Measurements from ENCODE around the gene CD1E.
"Not testable (repeated sequence)": the region's sequence is repeated elsewhere in the genome, so short reads cannot be mapped to it uniquely, and the experiment has no call there.

The CD1E gene

DNA sequence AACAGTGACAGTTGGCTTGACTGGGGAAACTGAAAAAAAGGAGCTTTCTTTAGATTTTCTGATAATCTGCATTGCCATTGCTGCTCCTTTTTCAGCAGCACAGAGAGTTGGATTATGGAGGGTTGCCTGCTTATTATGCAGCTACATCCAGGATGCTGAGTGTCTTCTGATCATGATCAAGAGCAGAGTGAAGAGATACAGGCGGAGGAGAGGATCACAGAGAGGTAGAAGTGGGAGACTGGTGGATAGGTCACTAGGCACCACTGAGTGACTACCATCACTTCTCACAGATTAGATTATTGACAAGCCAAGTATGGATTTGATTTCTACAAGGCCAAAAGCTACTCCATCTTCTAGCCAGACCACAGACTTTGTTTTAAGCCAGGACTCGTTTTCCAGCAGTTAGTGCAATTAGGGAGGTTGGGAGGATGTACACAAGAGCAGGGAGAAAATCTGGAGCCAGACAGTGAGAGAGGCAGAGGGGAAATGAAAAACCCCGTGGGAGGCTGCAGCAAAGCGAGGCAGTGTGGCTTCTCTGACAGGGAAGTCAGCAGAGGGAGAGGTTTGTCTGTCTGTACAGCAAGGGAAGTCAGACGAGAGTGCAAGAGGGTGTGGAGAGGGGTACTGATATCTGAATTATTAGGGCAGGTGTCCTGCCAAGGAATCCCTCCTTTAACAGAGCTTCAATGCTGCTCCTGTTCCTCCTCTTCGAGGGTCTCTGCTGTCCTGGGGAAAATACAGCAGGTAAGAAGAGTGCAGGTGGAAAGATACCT lies at the start of gene CD1E:
Gene CD1E, plus strand, starts transcription at position 592 of the 773 bp plus-strand sequence. Its CDS starts 95 bp downstream, at position 687.
- DNase-seq (ENCODE audit: low spot score) = no peak

DNA sequence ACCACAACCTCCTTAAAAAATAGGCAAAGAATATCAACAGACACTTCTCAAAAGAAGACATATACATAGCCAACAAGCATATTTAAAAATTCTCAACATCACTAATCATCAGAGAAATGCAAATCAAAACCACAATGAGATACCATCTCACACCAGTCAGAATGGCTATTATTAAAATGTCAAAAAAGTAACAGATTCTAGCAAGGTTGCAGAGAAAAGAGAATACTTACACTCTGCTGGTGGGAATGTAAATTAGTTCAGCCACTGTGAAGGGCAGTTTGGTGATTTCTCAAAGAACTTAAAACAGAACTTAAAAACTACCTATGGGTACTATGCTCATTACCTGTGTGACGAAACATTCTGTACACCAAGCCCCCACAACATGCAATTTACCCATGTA lies 43.1 kb upstream of the CD1E start:
- no peak for DNase-seq (ENCODE audit: low spot score)

GRCh38 chr1:158311066-158311465 lies 42.6 kb upstream of the CD1E start:
- no peak for DNase-seq (ENCODE audit: low spot score)

- no peak for DNase-seq (ENCODE audit: low spot score)
Observed at GRCh38 chr1:158323866-158324265, 29.8 kb upstream of the CD1E start.

- no peak for DNase-seq (ENCODE audit: low spot score)
Observed at GRCh38 chr1:158324395-158324794, 29.3 kb upstream of the CD1E start.

DNA sequence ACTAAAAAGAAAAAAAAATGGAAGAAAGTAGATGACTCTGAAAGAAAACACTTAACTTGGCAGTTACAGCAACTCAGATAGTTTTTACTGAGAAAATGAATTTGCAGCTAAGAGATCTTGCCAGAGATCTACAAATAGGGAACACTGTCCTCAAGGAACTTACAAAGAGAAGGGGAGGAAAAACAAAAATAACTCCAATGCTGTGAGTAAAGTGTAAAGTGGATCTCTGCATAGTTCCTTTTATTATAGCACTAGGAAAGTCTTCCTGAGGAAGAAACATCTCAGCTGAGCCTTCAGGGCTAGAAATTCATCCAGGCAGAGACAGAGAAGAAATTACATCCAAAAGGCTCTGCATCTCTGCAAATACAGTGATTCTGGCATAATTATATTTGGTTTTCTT lies 26.2 kb upstream of the CD1E start:
- no peak for DNase-seq (ENCODE audit: low spot score)

GRCh38 chr1:158328426-158328825 lies 25.3 kb upstream of the CD1E start:
- no peak for DNase-seq (ENCODE audit: low spot score)

DNA sequence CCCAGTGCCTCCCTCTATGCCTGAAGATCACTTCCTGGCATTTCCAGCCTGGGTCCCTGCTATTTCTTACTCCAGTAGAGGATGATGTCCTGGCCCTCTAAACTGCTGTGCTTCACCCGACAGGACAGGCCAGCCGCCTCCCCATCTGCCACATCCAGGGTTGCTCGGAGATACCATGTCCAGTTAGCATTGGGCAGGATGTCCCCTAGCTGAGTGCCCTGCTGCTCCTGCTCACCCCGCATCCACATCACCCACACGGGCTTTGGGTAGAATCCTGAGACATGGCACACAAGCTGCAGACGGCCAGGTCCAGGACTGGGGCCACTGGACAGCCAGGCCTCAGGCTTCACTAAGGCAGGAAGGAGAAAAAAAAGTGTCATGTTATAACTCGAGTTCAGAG lies 24.4 kb upstream of the CD1E start:
- DNase-seq (ENCODE audit: low spot score) = no peak

GRCh38 chr1:158329733-158330132 lies 24.0 kb upstream of the CD1E start:
- peak; percentile 64 for DNase-seq (ENCODE audit: low spot score)

DNA sequence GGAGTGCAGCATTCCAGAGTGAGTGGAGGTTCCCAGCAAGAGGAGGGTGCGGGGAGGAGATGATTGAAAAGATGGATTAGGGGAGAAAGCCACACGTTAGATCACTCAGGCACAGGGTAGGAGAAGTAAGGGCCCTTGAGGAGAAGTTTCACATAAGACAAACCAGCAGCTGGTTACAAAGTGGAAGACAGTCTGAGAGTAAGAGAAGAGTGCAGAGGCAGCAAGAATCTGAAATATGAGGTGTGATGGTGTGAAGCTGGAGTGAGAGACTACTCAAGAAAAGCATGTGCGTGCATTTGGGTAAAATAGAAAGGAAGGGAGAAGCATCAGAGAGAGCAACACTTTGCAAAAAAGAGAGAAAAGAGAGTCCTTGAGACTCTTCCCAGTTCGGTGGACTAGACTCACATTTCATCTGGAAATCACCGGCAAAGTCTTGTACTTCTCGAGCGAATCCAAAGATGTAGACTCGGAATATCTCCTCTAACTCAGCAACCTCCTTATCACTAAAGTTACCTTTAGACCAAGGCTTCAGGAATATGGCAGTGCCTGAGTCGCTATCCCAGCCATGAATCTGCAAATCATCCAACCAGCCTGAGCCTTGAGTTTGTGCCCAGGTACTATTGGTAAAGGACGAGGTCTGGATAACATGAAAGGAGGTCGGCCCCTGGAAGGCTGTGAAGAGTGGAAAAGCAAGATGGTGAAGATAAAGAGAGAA lies 23.1 kb upstream of the CD1E start:
- no peak for DNase-seq (ENCODE audit: low spot score)

- no peak for DNase-seq (ENCODE audit: low spot score)
Observed at GRCh38 chr1:158331106-158331425, 22.6 kb upstream of the CD1E start.

DNA sequence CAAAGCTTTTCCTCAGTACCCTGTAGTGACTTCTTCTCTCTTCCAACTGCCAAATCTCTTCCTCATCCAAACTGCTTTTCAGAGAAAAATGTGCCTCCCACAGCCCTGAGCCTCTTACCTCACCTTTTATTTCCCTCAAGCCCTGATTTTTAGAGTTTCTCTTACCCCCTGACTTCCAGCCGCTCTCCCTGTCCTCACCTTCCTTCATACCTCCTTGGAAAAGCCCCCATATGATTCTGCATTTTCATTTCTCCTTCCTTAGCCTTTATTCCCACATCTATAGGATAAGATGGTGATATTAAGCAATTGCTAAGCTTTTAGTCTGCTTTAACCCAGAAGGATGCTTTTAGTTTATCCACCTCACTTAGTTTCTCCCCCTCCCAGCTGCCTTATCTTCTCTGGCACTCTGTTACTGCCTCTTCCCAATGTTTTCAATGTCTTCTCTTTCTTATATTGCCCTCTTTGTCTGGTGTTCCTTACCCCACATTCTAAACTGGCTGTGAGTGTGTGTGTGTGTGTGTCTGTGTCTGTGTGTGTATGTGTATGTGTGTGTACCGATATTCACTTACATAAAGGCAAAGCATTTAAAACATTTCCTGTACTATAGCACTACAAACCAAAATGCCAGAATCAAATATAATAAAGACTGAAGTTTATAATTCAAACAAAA lies 22.1 kb upstream of the CD1E start, which contains the start of gene CD1B:
Gene CD1B, minus strand, starts transcription at position 51 of the 670 bp plus-strand sequence. CDS start 108 bp downstream, outside the sequence.
- no peak for DNase-seq (ENCODE audit: low spot score)

- DNase-seq (ENCODE audit: low spot score) = no peak
Observed at GRCh38 chr1:158333405-158334155, 20.1 kb upstream of the CD1E start.

DNA sequence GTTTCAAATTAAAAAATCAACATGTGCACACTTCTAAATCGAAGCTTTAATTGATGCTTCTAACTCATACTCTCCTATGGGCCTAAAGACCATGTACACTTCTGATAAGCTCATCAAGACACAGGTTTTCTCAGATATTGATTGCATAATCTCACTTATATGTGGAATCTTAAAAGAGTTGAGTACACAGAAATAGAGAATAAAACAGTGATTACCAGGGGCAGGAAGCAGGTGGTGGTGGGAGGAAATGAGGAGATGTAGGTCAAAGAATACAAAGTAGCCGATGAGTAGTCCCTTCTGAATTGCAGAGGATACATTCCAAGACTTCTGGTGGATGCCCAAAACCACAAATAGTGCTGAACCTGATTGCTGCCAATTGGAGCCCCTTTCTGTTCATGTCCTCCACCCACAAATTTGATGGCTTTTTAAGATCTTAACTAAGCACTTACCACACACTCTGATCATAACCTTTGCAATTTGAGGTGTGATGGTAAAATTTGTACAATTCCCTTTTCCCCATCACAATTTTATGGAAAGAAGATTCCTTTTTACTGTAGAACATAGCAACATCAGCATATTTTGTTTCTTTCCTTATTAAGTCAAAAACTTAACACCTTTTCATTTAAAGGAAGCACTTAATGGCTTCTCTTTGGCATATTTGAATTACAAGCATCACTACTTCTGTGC lies 19.0 kb upstream of the CD1E start:
- no peak for DNase-seq (ENCODE audit: low spot score)

GRCh38 chr1:158335213-158335532 lies 18.5 kb upstream of the CD1E start:
- DNase-seq (ENCODE audit: low spot score) = no peak

DNA sequence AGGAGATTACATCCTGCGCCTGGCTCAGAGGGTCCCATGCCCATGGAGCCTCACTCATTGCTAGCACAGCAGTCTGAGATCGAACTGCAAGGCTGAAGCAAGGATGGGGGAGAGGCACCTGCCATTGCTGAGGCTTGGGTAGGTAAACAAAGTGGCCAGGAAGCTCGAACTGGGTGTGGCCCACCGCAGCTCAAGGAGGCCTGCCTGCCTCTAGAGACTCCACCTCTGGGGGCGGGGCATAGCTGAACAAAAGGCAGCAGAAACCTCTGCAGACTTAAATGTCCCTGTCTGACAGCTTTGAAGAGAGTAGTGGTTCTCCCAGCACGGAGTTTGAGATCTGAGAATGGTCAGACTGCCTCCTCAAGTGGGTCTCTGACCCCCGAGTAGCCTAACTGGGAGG lies 17.3 kb upstream of the CD1E start:
- DNase-seq (ENCODE audit: low spot score) = not testable (repeated sequence)

- DNase-seq (ENCODE audit: low spot score) = not testable (repeated sequence)
Observed at GRCh38 chr1:158348946-158349345, 4.7 kb upstream of the CD1E start.

DNA sequence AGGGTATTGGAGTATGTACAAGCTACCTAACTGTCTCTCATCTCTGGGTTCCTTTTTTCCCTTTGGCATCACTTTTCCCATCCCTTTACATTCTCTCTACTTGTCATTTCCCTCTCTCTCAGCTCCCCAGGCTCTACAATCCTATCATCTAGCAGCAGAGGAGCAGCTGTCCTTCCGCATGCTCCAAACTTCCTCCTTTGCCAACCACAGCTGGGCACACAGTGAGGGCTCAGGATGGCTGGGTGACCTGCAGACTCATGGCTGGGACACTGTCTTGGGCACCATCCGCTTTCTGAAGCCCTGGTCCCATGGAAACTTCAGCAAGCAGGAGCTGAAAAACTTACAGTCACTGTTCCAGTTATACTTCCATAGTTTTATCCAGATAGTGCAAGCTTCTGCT lies 561 bp downstream of the CD1E start:
- DNase-seq (ENCODE audit: low spot score) = no peak

DNA sequence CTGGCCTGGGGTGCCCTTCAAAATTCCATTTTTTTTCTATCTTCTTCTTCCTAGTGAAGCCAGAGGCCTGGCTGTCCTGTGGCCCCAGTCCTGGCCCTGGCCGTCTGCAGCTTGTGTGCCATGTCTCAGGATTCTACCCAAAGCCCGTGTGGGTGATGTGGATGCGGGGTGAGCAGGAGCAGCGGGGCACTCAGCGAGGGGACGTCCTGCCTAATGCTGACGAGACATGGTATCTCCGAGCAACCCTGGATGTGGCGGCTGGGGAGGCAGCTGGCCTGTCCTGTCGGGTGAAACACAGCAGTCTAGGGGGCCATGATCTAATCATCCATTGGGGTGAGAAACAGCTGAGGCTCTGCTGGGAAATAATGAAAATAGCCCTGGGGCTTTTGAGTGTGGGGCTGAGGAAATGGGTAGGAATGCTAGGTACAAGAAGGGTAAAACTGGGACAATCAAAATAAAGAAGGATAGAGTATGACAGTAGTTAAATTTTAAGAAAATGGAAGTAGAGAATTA lies 2.1 kb downstream of the CD1E start:
- no peak for DNase-seq (ENCODE audit: low spot score)

DNA sequence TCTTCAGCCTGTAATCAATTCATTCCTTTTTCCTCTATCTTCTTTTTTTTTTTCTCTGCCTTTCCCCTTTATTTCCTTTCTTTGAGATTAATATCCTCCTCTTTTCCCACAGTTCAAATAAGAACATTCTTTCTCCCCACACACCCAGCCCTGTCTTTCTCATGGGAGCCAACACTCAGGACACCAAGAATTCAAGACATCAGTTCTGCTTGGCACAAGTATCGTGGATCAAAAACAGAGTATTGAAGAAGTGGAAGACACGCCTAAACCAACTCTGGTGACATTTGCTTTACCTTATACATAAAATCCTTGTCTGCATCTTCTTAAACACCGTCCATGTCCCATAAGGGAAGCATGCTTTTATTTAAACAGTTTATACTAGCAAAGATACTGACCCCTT lies 2.9 kb downstream of the CD1E start:
- no peak for DNase-seq (ENCODE audit: low spot score)

- no peak for DNase-seq (ENCODE audit: low spot score)
Observed at GRCh38 chr1:158357441-158357840, 3.7 kb downstream of the CD1E start.

DNA sequence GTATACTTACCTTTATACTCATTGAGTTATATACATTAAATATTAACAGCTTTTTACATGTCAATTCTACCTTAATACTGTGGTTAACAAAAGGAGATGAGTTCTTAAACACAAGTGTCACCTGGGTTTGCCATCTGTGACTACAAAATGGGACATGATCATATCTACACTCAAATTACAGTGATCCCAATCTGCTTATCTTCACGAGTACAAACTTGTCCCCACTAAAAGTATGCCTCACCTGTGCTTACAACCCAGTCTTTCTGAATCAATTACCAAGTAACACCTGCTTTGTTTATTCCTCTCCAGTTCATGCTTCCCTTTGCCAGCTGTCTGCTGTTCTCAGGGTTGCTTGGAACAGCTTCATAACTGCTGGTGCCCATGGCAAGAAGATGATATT lies 8.8 kb downstream of the CD1E start:
- DNase-seq (ENCODE audit: low spot score) = no peak
